ENCODE data around the gene MZB1.

Gene MZB1

DNA sequence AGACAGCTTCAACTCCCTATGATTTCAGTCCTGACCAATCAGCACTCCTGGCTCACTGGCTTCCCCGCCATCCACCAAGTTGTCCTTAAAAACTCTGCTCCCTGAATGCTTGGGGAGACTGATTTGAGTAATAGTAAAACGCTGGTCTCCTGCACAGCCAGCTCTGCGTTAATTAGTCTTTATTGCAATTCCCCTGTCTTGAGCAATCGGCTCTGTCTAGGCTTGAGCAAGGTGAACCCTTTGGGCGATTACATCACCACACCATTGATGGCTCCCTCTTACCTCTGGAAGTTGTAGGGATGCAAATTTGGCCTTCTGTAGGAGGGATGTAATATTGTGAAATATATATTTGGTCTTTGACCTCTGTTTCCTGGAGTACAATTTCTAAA lies 3.7 kb downstream of the MZB1 start:
- H3K4me3 ChIP-seq (ENCODE audit: low read depth, low read length): no peak overlapping the region
- TF ChIP-seq, protein P1, sequence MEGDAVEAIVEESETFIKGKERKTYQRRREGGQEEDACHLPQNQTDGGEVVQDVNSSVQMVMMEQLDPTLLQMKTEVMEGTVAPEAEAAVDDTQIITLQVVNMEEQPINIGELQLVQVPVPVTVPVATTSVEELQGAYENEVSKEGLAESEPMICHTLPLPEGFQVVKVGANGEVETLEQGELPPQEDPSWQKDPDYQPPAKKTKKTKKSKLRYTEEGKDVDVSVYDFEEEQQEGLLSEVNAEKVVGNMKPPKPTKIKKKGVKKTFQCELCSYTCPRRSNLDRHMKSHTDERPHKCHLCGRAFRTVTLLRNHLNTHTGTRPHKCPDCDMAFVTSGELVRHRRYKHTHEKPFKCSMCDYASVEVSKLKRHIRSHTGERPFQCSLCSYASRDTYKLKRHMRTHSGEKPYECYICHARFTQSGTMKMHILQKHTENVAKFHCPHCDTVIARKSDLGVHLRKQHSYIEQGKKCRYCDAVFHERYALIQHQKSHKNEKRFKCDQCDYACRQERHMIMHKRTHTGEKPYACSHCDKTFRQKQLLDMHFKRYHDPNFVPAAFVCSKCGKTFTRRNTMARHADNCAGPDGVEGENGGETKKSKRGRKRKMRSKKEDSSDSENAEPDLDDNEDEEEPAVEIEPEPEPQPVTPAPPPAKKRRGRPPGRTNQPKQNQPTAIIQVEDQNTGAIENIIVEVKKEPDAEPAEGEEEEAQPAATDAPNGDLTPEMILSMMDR (IDR thresholded peaks at IDR 0.05; ENCODE audit: borderline replicate concordance, insufficient read depth, low read depth, low read length): no peak

DNA sequence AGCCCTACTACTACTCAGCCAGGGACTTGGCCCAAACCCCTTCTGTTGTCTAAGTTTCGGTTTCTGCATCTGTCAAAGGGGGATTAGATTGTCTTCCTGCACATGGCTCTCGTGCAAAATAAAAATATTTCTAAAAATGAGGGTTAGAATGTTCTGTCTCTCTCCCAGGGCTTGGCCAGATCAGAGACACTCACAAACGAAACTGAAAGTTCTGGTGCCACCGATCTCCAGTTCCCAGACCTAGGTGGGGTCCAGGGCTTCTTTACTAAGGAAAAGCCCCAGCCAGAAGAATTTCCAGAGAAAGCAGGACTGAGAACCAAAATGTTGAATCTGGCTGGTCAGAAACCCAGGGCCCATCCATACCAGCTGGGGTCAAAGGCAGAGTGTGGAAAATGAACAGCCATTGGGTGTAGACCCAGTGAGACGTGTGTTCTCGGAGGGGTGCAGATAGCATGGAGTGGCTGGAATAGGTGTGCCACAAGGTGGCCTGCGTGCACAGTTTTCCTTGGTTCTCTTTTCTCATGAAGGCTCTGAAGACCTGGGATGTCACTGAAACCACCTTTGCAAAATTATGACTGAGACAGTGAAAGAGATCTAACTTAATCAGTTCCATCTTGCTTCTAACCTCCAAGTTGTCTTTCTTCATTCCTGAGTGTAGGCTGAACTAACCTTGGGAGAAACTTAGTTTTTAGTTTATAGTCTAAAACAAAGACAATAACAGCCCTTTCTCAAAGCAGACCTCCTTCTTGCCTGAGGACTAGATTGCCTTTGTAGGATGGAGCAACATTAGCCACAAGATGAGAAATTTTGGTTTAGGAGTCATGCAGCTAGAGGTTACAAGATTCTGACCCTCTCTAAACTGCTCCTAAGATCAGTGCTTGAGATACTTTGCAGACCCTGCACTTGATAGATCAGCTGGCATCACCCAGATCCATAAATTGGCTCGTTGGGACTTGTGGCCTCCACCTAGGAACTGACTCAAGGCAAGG lies 4.4 kb downstream of the MZB1 start:
- TF ChIP-seq, protein P1 (IDR thresholded peaks at IDR 0.05; ENCODE audit: borderline replicate concordance, insufficient read depth, low read depth, low read length): no peak
- no peak overlapping the region for H3K4me3 ChIP-seq (ENCODE audit: low read depth, low read length)

DNA sequence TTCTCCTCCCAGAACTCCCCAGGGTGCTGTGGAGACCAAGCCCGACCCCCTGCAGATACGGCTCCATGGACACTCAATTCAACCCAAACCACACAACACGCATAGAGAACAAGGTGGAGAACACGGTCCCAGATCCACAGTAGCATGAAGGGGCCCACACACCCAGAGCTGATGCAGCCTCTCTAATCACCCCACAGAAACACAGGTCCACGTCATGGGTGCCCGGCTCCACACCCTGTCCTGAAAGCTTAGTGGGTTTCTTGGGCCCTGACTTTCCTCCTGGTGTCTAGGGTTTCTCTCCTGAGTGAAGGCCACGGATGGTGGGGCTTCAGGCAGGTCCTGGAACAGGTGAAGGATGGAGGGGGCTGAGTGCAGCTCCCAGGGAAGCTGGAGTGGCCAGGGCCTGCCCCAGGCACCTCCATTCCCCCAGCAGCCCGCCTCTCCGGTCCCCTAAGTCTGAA lies 5.1 kb downstream of the MZB1 start:
- TF ChIP-seq, protein P1 (IDR thresholded peaks at IDR 0.05; ENCODE audit: borderline replicate concordance, insufficient read depth, low read depth, low read length): no peak
- H3K4me3 ChIP-seq (ENCODE audit: low read depth, low read length): no peak overlapping the region

DNA sequence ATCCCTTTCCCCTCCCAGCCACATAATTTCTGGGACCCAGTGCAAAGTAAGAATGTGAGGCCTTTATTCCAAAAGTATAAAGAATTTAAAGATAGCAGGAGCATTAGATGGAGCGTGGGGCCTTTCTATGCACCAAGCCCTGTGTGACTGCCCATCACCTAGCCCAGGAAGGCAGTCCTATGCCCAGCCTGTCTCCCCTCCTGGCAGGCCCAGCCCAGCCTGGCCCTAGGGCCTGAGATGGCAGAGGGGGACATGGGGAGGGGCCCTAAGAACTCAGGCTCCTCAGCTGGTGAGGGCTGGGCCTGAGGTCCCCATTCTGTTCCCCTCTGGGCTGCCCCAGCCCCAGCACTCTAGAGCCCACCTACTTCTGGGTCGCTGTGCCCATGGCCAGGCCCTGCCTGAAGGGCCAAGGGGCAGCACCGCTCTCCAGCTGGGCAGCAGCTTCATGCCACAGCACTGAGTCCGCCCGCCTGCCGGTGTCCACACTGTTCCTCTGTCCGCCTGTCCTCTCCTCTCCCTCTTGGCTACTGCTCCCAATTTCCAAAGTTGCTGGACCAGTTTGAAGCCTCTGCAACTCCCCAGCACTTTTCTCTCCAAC lies 5.6 kb downstream of the MZB1 start:
- no peak overlapping the region for H3K4me3 ChIP-seq (ENCODE audit: low read depth, low read length)
- TF ChIP-seq, protein P1 (IDR thresholded peaks at IDR 0.05; ENCODE audit: borderline replicate concordance, insufficient read depth, low read depth, low read length): no peak

DNA sequence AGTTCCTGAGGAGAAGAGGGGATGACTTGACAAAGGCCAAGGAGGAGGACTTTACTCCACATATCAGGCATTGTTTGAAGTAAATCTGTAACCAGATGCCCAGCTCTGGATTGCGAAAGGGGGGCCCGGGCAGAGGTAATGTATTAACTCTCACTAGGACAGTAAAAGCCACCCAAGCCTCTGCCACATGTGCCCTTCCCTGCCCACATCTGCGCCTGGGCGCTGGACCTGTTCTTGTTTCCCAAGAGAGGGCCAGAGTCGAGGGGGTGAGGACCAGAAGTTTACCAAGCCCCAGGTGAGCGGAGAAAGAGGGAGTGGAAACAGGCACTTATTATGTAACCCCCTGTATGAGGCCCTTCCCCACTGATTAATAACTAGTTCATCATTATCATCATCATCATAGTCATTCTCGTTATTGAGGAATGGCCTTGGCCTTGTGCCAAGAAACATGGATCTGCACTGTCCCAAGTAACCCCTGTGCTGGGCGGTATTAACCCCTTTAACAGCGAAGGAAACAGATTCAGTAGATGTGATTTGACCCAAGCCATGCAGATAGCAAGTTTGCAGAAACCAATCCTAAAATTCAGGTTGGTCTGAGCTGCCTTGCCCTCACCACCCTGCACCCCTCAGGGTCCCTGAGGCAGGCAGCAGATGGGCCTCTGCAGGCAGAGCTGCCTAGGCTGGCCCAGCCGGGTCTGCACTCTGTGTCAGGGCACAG lies 6.3 kb downstream of the MZB1 start, which contains the start of gene SLC23A1:
SLC23A1 (minus strand) TSS at position 23 of the 718 bp plus-strand sequence. CDS start 44 bp downstream, outside the sequence.
- no peak within 1 kb of the TSS for H3K4me3 ChIP-seq (ENCODE audit: low read depth, low read length)
- TF ChIP-seq, protein P1 (IDR thresholded peaks at IDR 0.05; ENCODE audit: borderline replicate concordance, insufficient read depth, low read depth, low read length): no peak

DNA sequence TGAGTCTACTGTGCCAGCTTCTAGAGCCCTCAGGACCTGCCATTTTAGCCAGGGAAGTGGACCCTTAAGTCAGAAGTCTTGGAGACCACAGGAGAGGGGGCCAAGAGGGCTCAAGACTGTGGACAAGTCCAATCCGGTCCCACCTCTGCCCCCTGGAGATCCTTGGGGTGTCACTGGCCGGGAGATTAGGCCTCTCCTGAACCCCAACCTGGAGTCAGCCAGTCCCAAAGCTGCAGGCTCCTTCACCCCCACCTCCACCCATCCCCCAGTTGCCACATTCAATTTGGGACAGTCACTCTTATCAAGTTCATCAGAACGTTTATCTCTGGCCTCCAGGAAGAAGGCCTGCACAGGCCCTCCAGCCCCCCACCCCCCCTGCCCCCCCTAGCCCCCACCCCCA lies 6.9 kb downstream of the MZB1 start:
- H3K4me3 ChIP-seq (ENCODE audit: low read depth, low read length): no peak overlapping the region
- TF ChIP-seq, protein P1 (IDR thresholded peaks at IDR 0.05; ENCODE audit: borderline replicate concordance, insufficient read depth, low read depth, low read length): no peak
